Activated CD4-positive, alpha-beta T cell treated with anti-CD3 and anti-CD28 coated beads, Interleukin-2, Interleukin-4, amounts not matched to agents 100 ng/mL and 50 ng/mL, durations not matched to agents 16 hours and 8 hours (primary cell): Measurements from ENCODE around the gene VWA5B2.

ENCODE experiments used
- DNase-seq: peaks from one replicate; pipeline ENCODE4 v3.0.0-alpha.2; 2020; ENCODE audit warnings: low spot score

The VWA5B2 gene

GRCh38 chr3:184229394-184230080, at the start of gene VWA5B2:
Gene VWA5B2, plus strand, starts transcription at chr3:184229585. Its CDS starts 944 bp downstream, at chr3:184230529.
- DNase-seq = peak; percentile 39

- DNase-seq = no peak
Observed at GRCh38 chr3:184180165-184180564, 49.2 kb upstream of the VWA5B2 start.

- DNase-seq = no peak
Observed at GRCh38 chr3:184181596-184181995, 47.8 kb upstream of the VWA5B2 start.

DNA sequence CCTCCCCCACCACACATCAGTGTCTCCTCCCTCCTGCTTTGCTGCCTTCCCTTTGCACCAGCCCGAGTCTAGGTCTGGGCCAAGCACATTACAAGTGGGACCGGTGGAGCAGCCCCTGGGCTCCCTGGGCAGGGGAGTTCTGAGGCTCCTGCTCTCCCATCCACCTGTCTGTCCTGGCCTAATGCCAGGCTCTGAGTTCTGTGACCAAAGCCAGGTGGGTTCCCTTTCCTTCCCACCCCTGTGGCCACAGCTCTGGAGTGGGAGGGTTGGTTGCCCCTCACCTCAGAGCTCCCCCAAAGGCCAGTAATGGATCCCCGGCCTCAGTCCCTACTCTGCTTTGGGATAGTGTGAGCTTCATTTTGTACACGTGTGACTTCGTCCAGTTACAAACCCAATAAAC, 45.7 kb upstream of the VWA5B2 start:
- no peak for DNase-seq

- no peak for DNase-seq
Observed at GRCh38 chr3:184184546-184185230, 44.7 kb upstream of the VWA5B2 start.

DNA sequence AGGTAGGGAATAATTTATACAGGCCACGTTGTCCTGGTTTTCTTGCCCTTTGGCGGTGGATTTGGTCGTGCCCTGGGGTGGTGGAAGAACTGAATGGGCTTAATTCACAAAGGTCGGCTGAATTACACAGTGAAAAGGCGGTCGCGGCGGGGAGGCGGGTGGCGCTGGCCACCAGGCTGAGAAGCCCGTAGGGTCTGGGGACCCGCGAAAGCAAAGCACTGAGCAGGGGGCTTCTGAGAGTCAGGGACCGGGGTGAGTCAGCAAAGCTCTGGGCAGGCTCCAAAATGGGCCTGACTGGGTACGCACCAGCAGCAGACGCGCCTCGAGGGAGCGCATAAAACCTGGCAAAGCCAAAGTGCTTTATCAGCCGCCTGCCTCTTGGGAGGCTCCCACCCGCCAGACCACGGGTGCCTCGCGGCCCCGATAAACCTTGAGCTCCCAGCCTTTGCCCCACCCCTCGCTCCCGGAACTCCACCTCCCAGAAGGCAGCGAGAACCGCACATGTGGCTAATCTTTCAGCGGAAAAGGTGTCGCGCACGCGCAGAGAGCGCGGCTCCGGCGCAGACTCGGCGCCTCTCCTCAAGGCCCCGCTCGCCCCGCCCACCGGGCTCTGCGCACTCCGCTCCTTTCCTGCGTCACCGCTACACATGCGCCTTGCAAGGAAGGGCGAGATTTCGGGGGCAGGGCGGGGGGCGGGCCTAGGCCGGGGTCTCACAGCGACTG, 43.8 kb upstream of the VWA5B2 start:
- DNase-seq = peak; percentile 99

DNA sequence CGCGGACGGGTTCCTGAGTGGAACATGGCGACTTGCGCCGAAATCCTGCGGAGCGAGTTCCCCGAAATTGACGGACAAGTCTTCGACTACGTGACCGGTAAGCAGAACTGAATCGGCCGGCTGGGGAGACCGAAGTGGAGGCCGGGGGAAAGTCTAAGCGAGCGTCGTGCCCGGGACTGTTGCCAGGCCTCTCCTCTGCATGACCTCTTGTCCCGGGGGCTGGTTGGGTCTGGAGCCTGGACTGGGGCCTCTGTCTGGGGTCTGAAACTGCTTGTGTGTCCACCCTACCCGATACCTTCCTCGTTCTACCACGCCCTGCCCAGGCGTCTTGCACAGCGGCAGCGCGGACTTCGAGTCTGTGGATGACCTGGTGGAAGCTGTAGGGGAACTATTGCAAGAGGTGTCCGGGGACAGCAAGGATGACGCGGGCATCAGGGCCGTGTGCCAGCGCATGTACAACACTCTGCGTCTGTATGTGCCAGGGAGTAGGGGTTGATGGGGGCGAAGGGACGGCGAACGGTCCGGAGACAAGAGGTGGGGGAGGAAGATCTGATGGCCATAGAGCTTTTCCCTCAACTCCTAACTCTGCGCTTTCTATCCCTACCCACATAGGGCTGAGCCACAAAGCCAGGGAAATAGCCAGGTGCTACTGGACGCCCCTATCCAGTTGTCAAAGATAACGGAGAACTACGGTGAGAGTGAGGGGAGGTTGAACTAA, 43.0 kb upstream of the VWA5B2 start, which contains the start of gene ABCF3:
Gene ABCF3, plus strand, starts transcription at position 16 of the 718 bp plus-strand sequence. Its CDS starts 9 bp downstream, at position 25.
- peak; percentile 6 for DNase-seq

DNA sequence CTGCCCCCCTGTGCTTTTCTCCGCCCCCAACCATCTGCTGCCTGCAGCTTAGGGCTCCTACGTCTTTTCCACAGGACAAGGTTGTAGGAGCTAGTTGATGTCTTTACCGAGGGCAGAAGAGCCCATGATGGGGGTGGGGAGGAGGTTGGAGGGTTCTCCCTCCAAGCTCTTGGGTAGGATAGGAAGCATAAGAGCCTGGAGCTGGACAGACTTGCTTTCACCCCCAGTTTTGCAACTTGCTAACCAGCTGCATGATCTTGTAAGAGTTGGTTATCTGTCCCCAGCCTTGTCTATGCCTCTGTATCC, 42.5 kb upstream of the VWA5B2 start:
- no peak for DNase-seq

GRCh38 chr3:184188080-184188479, 41.3 kb upstream of the VWA5B2 start:
- DNase-seq = no peak

- no peak for DNase-seq
Observed at GRCh38 chr3:184189421-184189820, 40.0 kb upstream of the VWA5B2 start.

- DNase-seq = no peak
Observed at GRCh38 chr3:184192889-184193288, 36.5 kb upstream of the VWA5B2 start.

- DNase-seq = no peak
Observed at GRCh38 chr3:184193991-184194539, 35.3 kb upstream of the VWA5B2 start.

DNA sequence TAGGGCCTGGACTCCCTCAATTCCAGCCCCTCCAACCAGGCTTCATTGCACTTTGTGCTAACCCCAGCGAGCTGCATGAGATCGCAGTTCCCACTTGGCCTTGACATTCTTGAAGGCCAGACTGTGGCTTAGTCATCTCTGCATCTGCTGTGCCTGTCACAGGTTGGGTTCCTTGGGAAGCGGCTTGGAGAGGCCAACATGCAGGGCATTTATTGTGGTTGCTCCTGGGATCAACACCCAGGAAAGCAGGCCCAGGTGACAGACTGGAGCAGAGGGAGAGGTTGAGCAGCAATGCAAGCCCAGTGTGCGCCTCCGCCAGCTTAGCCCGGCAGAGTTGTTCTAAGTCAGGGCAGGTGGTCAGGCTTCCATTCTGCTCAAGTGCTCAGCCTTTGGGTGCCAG, 32.8 kb upstream of the VWA5B2 start:
- no peak for DNase-seq

DNA sequence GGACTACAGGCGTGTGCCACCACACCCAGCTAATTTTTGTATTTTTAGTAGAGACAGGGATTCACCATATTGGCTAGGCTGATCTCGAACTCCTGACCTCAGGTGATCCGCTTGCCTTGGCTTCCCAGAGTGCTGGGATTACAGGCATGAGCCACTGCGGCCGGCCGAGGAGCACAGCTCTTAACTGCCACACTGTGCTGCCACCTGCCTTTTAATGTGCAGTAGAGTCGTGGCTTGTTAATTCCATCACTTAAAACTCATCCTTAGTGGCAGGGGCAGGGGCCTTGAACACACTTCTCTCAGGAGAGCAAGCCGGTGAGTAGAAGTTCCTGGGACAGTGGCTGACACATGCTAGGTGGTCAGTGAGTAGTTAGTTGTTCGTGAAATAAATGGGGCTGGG, 30.9 kb upstream of the VWA5B2 start:
- no peak for DNase-seq

DNA sequence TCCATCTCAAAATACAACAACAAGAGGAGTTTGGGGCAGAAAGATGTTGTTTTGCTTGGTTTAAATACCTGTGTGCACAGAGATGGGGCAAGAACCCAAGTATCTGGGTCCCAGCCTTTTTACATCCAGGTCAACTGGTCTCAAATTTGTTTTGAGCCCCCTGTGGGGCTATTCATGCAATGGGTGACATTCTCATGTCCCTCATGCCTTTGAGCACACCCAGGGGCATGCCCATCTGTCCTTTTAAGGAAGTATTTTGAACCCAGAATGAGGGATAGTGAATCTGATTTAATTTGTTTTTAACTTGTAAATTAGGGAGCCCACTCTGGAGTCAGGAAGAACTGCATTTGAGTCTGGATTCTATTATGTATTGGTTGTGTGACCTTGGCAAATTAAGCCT, 28.6 kb upstream of the VWA5B2 start:
- DNase-seq = no peak

DNA sequence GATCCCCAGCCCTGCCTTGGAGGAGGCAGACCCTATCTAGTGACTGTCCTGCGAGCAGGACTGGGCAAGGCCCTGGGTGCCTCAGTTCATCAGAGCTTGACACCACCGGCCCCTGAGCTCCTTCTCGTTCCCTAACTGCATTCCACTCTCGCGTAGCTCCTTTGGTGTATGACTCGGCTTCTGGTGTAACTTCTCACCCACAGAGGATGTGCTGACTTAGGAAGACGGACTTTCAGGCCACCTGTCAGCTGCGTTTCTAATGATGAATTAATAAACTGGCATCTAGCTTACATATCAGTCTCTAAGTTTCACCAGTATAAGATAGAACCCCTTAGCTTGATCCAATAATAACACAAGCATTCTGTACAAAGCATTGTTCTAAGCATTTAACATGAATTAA, 25.9 kb upstream of the VWA5B2 start:
- no peak for DNase-seq

GRCh38 chr3:184209146-184209923, 20.1 kb upstream of the VWA5B2 start:
- no peak for DNase-seq

GRCh38 chr3:184211297-184211696, 18.1 kb upstream of the VWA5B2 start:
- DNase-seq = no peak

DNA sequence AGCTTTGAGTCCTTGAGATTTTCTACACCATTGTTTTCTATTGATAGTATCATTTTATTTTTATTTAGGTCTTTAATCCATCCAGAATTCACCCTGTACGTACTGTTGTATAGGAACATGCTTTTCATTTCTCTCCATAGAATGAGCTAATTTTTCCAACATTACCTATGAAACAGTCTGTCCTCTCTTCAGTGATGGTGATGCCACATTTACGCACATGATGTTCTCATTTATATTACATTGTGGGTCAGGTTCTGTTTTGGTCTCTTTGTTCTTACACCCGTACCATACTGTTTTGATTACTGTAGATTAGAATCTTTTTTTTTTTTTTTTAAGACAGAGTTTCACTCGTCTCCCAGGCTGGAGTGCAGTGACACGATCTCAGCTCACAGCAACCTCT, 17.7 kb upstream of the VWA5B2 start:
- DNase-seq = no peak

DNA sequence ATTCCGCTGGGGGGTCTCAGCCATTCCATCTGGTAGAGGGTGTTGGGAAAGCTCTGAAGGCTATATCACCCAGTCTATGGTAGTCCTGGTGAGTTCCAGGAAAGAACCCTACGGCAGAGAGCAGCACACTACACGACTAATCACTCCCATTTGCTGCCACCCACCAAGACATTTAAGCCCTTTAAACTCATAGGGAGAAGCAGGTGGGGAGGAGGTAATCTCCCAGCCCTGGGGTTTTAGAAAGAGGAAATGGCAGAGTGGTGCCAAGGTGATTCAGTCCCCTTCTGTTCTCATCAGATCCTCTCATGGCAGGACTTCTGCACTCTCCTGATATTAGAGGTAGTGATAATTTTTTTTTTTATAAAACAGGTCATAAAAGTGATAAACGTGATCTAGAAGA, 10.6 kb upstream of the VWA5B2 start:
- DNase-seq = no peak

DNA sequence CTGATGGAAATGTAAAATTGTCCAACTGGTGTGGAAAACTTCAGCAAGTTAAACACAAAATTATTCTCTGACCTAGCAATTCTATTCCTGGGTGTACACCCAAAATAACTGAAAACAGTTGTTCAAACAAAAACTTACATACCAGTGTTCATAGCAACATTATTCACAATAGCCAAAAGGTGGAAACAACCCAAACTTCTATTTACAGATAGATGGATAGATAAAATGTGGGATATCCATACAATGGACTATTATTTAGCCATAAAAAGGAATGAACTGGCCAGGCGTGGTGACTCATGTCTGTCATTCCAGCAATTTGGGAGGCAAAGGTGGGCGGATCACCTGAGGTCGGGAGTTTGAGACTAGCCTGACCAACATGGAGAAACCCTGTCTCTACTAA, 6.9 kb upstream of the VWA5B2 start:
- DNase-seq = no peak

- DNase-seq = no peak
Observed at GRCh38 chr3:184223946-184224345, 5.4 kb upstream of the VWA5B2 start.
